Trophoblast cell (in vitro differentiated cells and primary cell): ENCODE measurements around the gene VWA1.
A peak's percentile ranks its signal among the peaks of the same experiment; 100 is the strongest.
"Not testable (repeated sequence)": the region's sequence is repeated elsewhere in the genome, so short reads cannot be mapped to it uniquely, and the experiment has no call there.

Experiments used
- DNase-seq, 2 donors: peaks; one replicate each; pipeline ENCODE4 v3.0.0-alpha.2; 2016
- H2AFZ ChIP-seq: 2 replicates; pipeline ENCODE4 v1.6.1; 2013; ENCODE audit warnings: low read length, moderate library complexity, mild to moderate bottlenecking; ENCODE audit not compliant: insufficient read depth, poor library complexity
- H2AK5ac ChIP-seq: 2 replicates; pipeline ENCODE4 v1.6.1; 2013; ENCODE audit warnings: mild to moderate bottlenecking, low read length
- H2BK120ac ChIP-seq: 2 replicates; pipeline ENCODE4 v1.6.1; 2013; ENCODE audit warnings: low read length, mild to moderate bottlenecking, moderate library complexity; ENCODE audit not compliant: insufficient read depth, poor library complexity
- H2BK12ac ChIP-seq: 2 replicates; pipeline ENCODE4 v1.6.1; 2013; ENCODE audit warnings: mild to moderate bottlenecking, low read length, moderate library complexity
- H2BK5ac ChIP-seq: 2 replicates; pipeline ENCODE4 v1.6.1; 2013; ENCODE audit warnings: low read length, low read depth, moderate library complexity, mild to moderate bottlenecking; ENCODE audit not compliant: poor library complexity
- H3K14ac ChIP-seq: 2 replicates; pipeline ENCODE4 v1.6.1; 2013; ENCODE audit warnings: mild to moderate bottlenecking, low read length
- H3K18ac ChIP-seq: 2 replicates; pipeline ENCODE4 v1.6.1; 2013; ENCODE audit warnings: mild to moderate bottlenecking, low read length
- H3K23ac ChIP-seq: 2 replicates; pipeline ENCODE4 v1.6.1; 2013; ENCODE audit warnings: low read length
- H3K27ac ChIP-seq: 2 replicates; pipeline ENCODE4 v1.5.1; 2013; ENCODE audit warnings: low read depth, mild to moderate bottlenecking, inconsistent platforms, low read length, moderate library complexity
- H3K27me3 ChIP-seq: 2 replicates; pipeline ENCODE4 v1.6.1; 2013; ENCODE audit warnings: inconsistent platforms, mild to moderate bottlenecking, low read length, moderate library complexity; ENCODE audit not compliant: insufficient read depth
- H3K36me3 ChIP-seq, 2 experiments: 1 replicate in 1 of 2; 2 replicates in 1 of 2; pipeline ENCODE4 v1.6.1; 2013; ENCODE audit warnings: low read length in 2 of 2, mild to moderate bottlenecking in 2 of 2, moderate library complexity in 1 of 2; ENCODE audit not compliant: insufficient read depth in 2 of 2, control insufficient read depth in 1 of 2
- H3K4ac ChIP-seq: 2 replicates; pipeline ENCODE4 v1.6.1; 2013; ENCODE audit warnings: low read depth, mild to moderate bottlenecking, low read length, moderate library complexity
- H3K4me1 ChIP-seq, 2 experiments: 1 replicate in 1 of 2; 2 replicates in 1 of 2; pipeline ENCODE4 v1.6.1; 2013; ENCODE audit warnings: low read length in 2 of 2, mild to moderate bottlenecking in 2 of 2, moderate library complexity in 1 of 2; ENCODE audit not compliant: insufficient read depth in 2 of 2, control insufficient read depth in 1 of 2
- H3K4me2 ChIP-seq: 2 replicates; pipeline ENCODE4 v1.6.1; 2013; ENCODE audit warnings: inconsistent platforms, mild to moderate bottlenecking, low read length, moderate library complexity
- H3K4me3 ChIP-seq: 2 replicates; pipeline ENCODE4 v1.5.1; 2013; ENCODE audit warnings: mild to moderate bottlenecking, low read depth, low read length, inconsistent platforms
- H3K79me1 ChIP-seq: one replicate; pipeline ENCODE4 v1.6.1; 2013; ENCODE audit warnings: low read length
- H3K79me2 ChIP-seq: 2 replicates; pipeline ENCODE4 v1.6.1; 2013; ENCODE audit warnings: low read length, mild to moderate bottlenecking; ENCODE audit not compliant: control insufficient read depth, insufficient read depth, poor library complexity
- H3K9ac ChIP-seq: 2 replicates; pipeline ENCODE4 v1.6.1; 2013; ENCODE audit warnings: mild to moderate bottlenecking, low read length
- H3K9me3 ChIP-seq: 2 replicates; pipeline ENCODE4 v1.6.1; 2013; ENCODE audit warnings: low read depth, mild to moderate bottlenecking, control low read depth, inconsistent platforms, low read length; ENCODE audit not compliant: insufficient read depth
- H4K12ac ChIP-seq: 2 replicates; pipeline ENCODE4 v1.6.1; 2013; ENCODE audit warnings: low read depth, mild to moderate bottlenecking, low read length, moderate library complexity
- H4K8ac ChIP-seq: 2 replicates; pipeline ENCODE4 v1.6.1; 2013; ENCODE audit warnings: low read depth, mild to moderate bottlenecking, low read length, moderate library complexity
- H4K91ac ChIP-seq: one replicate; pipeline ENCODE4 v1.6.1; 2013; ENCODE audit warnings: low read depth, mild to moderate bottlenecking, low read length, moderate library complexity
- WGBS: extraction: QIAGEN DNeasy Blood & Tissue Kit; methylation state at CpG from one replicate; pipeline ENCODE4 v1.1.7; 2013; ENCODE audit warnings: missing lambda C conversion rate; ENCODE audit not compliant: insufficient read length, insufficient coverage; ENCODE audit errors: extremely low coverage; 5-methylcytosine and 5-hydroxymethylcytosine counted together

Gene VWA1

DNA sequence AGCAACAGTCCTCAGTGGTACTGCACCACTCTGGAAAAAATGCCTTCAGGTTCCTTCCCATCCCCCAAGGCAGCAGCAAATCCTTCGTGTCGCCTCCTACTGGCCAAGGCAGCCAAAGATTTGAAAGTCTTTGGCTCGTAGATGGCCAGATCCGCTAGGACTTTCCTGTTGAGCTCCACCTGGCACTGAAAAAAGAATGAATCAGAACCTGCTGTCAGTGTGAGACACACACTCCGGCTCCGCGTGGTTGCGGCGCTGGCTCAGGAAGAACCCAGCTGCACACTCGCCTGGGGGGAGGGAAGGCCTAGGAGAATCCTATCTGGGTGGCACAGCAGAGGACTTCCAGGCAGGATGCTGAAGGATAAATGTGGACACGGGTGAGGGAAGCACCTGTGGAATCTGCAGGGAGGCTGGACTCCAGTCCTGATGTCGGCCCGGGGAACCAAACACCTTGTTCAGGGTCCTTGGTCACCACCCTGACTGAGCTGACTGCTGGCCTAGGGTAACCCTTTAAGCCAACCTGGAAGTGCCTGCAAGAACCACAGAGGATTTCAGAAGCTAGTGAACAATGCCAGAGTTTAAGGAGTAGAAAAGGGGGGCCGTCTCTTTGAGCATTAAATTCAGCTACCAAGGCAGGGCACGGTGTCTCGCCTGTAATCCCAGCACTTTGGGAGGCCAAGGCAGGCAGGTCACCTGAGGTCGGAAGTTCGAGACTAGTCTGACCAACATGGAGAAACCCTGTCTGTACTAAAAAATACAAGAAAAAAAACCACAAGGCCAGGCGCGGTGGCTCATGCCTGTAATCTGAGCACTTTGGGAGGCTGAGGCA lies 33.2 kb upstream of the VWA1 start:
- Histone ChIP-seq H3K79me1 (peaks cover 20% of the 10 kb centered on the region), H4K91ac (no peak overlapping the region), H3K27ac (no peak overlapping the region), H2BK12ac (no peak overlapping the region), H3K14ac (no peak overlapping the region), H3K4ac (no peak overlapping the region), H3K27me3 (no peaks in the 10 kb centered on the region), H3K4me1 (peaks cover 22 to 23% of the 10 kb centered on the region in 2 experiments), H3K36me3 (peaks cover 53 to 58% of the 10 kb centered on the region in 2 experiments), H4K8ac (no peak overlapping the region), H2BK120ac (no peak overlapping the region), H2BK5ac (no peak overlapping the region), H3K18ac (no peak overlapping the region), H3K9me3 (no peaks in the 10 kb centered on the region), H3K4me2 (no peak overlapping the region), H2AFZ (no peak overlapping the region), H4K12ac (no peak overlapping the region), H3K4me3 (no peak overlapping the region), H3K23ac (no peak overlapping the region), H3K9ac (no peak overlapping the region), H2AK5ac (no peak overlapping the region), H3K79me2 (peaks cover 29% of the 10 kb centered on the region)
- peak; percentile 52 to 71 for DNase-seq
- WGBS: no CpG with 5 or more reads among the region's 20 CpGs

DNA sequence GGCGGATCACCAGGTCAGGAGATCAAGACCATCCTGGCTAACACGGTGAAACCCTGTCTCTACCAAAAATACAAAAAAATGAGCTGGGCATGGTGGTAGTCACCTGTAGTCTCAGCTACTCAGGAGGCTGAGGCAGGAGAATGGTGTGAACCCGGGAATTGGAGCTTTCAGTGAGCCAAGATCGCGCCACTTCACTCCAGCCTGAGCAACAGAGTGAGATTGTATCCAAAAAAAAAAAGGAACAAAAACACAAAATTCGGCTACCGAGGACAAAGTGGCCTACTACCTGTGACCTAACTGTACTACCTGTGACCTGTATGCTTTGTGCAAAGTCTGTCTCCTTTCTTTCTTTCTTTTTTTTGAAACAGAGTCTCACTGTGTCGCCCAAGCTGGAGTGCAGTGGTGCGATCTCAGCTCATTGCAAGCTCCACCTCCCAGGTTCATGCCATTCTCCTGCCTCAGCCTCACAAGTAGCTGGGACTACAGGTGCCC lies 32.5 kb upstream of the VWA1 start:
- not testable (repeated sequence) for H3K23ac ChIP-seq, H2AK5ac ChIP-seq, H3K9me3 ChIP-seq, H4K8ac ChIP-seq, H2BK5ac ChIP-seq, H2AFZ ChIP-seq, H2BK120ac ChIP-seq, DNase-seq, H3K4me2 ChIP-seq, H3K14ac ChIP-seq, H3K27me3 ChIP-seq, H3K4ac ChIP-seq, H4K12ac ChIP-seq, H3K9ac ChIP-seq, H3K4me3 ChIP-seq, H2BK12ac ChIP-seq, H4K91ac ChIP-seq, H3K27ac ChIP-seq, H3K18ac ChIP-seq
- Histone ChIP-seq H3K79me1 (peaks cover 24% of the 10 kb centered on the region), H3K4me1 (peaks cover 19 to 21% of the 10 kb centered on the region in 2 experiments), H3K36me3 (peaks cover 47 to 52% of the 10 kb centered on the region in 2 experiments), H3K79me2 (peaks cover 36% of the 10 kb centered on the region)
- WGBS: no CpG with 5 or more reads among the region's 9 CpGs

DNA sequence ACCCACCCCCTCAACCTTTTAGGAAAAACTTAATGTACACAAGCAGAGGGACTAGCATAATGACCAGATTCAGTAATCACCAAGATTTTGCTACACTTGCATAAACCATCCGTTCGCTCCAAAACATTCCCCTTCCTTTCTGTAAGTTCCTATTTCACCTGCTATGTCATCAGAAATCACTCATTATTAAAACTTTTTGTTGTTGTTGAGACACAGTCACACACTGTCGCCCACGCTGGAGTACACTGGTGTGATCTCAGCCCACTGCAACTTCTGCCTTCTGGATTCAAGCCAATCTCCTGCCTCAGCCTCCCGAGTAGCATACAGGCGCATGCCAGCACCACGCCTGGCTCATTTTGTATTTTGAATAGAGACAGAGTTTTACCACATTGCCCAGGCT lies 31.8 kb upstream of the VWA1 start:
- H2AFZ ChIP-seq: no peak overlapping the region

DNA sequence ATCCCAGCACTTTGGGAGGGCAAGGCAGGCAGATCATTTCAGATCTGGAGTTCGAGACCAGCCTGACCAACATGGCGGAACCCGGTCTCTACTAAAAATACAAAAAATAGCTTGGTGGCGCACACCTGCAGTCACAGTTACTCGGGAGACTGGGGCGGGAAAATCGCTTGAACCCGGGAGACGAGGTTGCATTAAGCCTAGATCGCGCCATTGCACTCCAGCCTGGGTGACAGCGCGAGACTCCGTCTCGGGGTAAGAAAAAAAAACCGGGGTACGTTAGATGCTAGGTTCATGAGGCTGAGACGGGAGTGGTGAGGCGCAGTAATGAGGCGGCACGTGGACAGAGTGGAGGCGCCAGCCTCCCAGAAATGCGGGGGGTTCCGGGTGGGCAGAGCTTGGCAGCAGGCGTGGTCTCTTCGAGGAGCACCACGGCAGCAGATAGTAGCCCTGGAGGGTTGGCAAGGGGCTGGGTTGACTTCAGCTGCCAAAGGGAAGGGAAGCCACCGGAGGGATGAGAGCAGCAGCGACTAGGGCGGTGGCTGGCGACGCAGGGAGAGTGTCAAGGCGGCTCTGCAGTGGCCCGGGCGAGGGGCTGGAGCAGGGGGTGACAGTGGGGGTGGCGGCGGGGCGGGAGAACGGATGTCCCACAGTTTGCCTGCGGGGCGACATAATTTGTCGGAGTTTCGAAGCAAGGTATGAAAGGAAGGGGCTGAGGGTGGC lies 29.2 kb upstream of the VWA1 start:
- no peak overlapping the region for H2BK5ac ChIP-seq
- no peak for DNase-seq

More for the DNA sequence above, 31.8 kb upstream of the VWA1 start:
- no peak for DNase-seq
- no peak overlapping the region for H3K4me3 ChIP-seq
- no peaks in the 10 kb centered on the region for H3K9me3 ChIP-seq
- no peaks in the 10 kb centered on the region for H3K27me3 ChIP-seq
- no peak overlapping the region for H3K23ac ChIP-seq
- H3K79me2 ChIP-seq: peaks cover 30% of the 10 kb centered on the region
- H3K27ac ChIP-seq: no peak overlapping the region
- no peak overlapping the region for H3K18ac ChIP-seq
- no peak overlapping the region for H4K8ac ChIP-seq
- WGBS: 100% methylated on average over 2 of the region's 7 CpGs
- no peak overlapping the region for H2BK5ac ChIP-seq
- H3K79me1 ChIP-seq: peaks cover 22% of the 10 kb centered on the region
- no peak overlapping the region for H2BK12ac ChIP-seq
- no peak overlapping the region for H2AK5ac ChIP-seq
- no peak overlapping the region for H3K4ac ChIP-seq
- H4K91ac ChIP-seq: no peak overlapping the region
- no peak overlapping the region for H3K14ac ChIP-seq
- no peak overlapping the region for H4K12ac ChIP-seq
- peaks cover 44 to 50% of the 10 kb centered on the region in 2 experiments for H3K36me3 ChIP-seq
- no peak overlapping the region for H3K9ac ChIP-seq
- H3K4me2 ChIP-seq: no peak overlapping the region
- no peak overlapping the region for H2BK120ac ChIP-seq
- H3K4me1 ChIP-seq: peaks cover 16 to 18% of the 10 kb centered on the region in 2 experiments

More for the DNA sequence above, 29.2 kb upstream of the VWA1 start:
- no CpG with 5 or more reads among the region's 43 CpGs for WGBS
- H4K91ac ChIP-seq: peak overlapping the region; percentile 89
- peak overlapping the region; percentile 87 for H2AFZ ChIP-seq
- peaks cover 11 to 14% of the 10 kb centered on the region in 2 experiments for H3K4me1 ChIP-seq
- no peaks in the 10 kb centered on the region for H3K9me3 ChIP-seq
- H3K79me2 ChIP-seq: peaks cover 17% of the 10 kb centered on the region
- H3K23ac ChIP-seq: no peak overlapping the region
- H2BK12ac ChIP-seq: peak overlapping the region; percentile 10
- H2AK5ac ChIP-seq: peak overlapping the region; percentile 98
- peak overlapping the region; percentile 91 for H3K4me3 ChIP-seq
- H3K14ac ChIP-seq: peak overlapping the region; percentile 93
- no peaks in the 10 kb centered on the region for H3K27me3 ChIP-seq
- H3K27ac ChIP-seq: no peak overlapping the region
- peak overlapping the region; percentile 98 for H4K8ac ChIP-seq
- peak overlapping the region; percentile 88 for H3K4me2 ChIP-seq
- peak overlapping the region; percentile 92 for H3K9ac ChIP-seq
- peak overlapping the region; percentile 79 for H3K18ac ChIP-seq
- peaks cover 12% of the 10 kb centered on the region for H3K79me1 ChIP-seq
- peak overlapping the region; percentile 99 for H4K12ac ChIP-seq
- peaks cover 40 to 41% of the 10 kb centered on the region in 2 experiments for H3K36me3 ChIP-seq
- H3K4ac ChIP-seq: peak overlapping the region; percentile 93
- H2BK120ac ChIP-seq: peak overlapping the region; percentile 80
